Neural cell (in vitro differentiated cells): ENCODE results near the gene COL27A1. TPM values are rescaled to one million over a fixed set of nuclear protein-coding genes. Genes with fewer than 3 reads are reported as not detected.

Source experiments
- H2AFZ ChIP-seq: fragments of 200-600, 300-800 bp; sonication (generic), shearing (Covaris generic); 2 replicates; pipeline ENCODE4 v1.6.0; 2014; ENCODE audit warnings: low read depth, mild to moderate bottlenecking, antibody characterized with exemption, low read length, moderate library complexity
- H3F3A ChIP-seq: fragments of 200-600 bp; shearing (Covaris generic); 2 replicates; pipeline ENCODE4 v1.6.1; 2016; ENCODE audit warnings: mild to moderate bottlenecking, moderate library complexity, mixed read lengths, antibody characterized with exemption, low read length; ENCODE audit not compliant: insufficient read depth, poor library complexity, severe bottlenecking
- H3K27ac ChIP-seq: fragments of 200-600, 300-800 bp; sonication (generic), shearing (Covaris generic); 2 replicates; pipeline ENCODE4 v1.5.1; 2014; ENCODE audit warnings: mild to moderate bottlenecking, low read length, moderate library complexity
- H3K27me3 ChIP-seq: fragments of 300-800, 200-600 bp; sonication (generic), shearing (Covaris generic); 2 replicates; pipeline ENCODE4 v1.6.0; 2014; ENCODE audit warnings: mild to moderate bottlenecking, low read depth, low read length, moderate library complexity; ENCODE audit not compliant: insufficient read depth
- H3K36me3 ChIP-seq: fragments of 300-800, 200-600 bp; sonication (generic), shearing (Covaris generic); 2 replicates; pipeline ENCODE4 v1.5.1; 2014; ENCODE audit warnings: mild to moderate bottlenecking, antibody characterized with exemption, low read length, moderate library complexity; ENCODE audit not compliant: insufficient read depth
- H3K4me2 ChIP-seq: fragments of 300-800, 200-600 bp; sonication (generic), shearing (Covaris generic); 2 replicates; pipeline ENCODE4 v1.6.0; 2014; ENCODE audit warnings: mild to moderate bottlenecking, low read length
- H3K4me3 ChIP-seq: fragments of 300-800, 200-600 bp; sonication (generic), shearing (Covaris generic); 2 replicates; pipeline ENCODE4 v1.5.1; 2014; ENCODE audit warnings: mild to moderate bottlenecking, low read length, moderate library complexity
- H3K79me2 ChIP-seq: fragments of 200-600 bp; shearing (Covaris generic); replicated peaks from 2 replicates; pipeline ENCODE4 v1.6.0; 2014; ENCODE audit warnings: mild to moderate bottlenecking, low read length, moderate library complexity; ENCODE audit not compliant: insufficient read depth
- H3K9ac ChIP-seq: fragments of 300-800, 200-600 bp; sonication (generic), shearing (Covaris generic); 2 replicates; pipeline ENCODE4 v1.6.1; 2016; ENCODE audit warnings: mild to moderate bottlenecking, low read length, mixed read lengths
- H3K9me2 ChIP-seq: fragments of 200-600 bp; shearing (Covaris generic); 2 replicates; pipeline ENCODE4 v1.6.1; 2016; ENCODE audit warnings: mild to moderate bottlenecking, low read length, mixed read lengths; ENCODE audit not compliant: insufficient read depth
- H3K9me3 ChIP-seq: fragments of 200-600, 300-800 bp; sonication (generic), shearing (Covaris generic); 2 replicates; pipeline ENCODE4 v1.6.1; 2016; ENCODE audit warnings: mild to moderate bottlenecking, mixed run types, low read length, moderate library complexity, mixed read lengths
- H4K20me1 ChIP-seq: fragments of 200-600 bp; shearing (Covaris generic); 2 replicates; pipeline ENCODE4 v1.6.1; 2016; ENCODE audit warnings: mild to moderate bottlenecking, mixed run types; ENCODE audit not compliant: insufficient read depth
- EP300 ChIP-seq: fragments of 450-650 bp; conservative IDR thresholded peaks from 2 replicates; pipeline ENCODE4 v1.6.1; 2014; ENCODE audit warnings: antibody characterized with exemption, mild to moderate bottlenecking, moderate library complexity; ENCODE audit not compliant: poor library complexity, severe bottlenecking
- EZH2 ChIP-seq: fragments of 200-600, 300-800 bp; shearing (Covaris generic), sonication (generic); IDR thresholded peaks from 2 replicates; pipeline ENCODE4 v1.6.1; 2014; ENCODE audit warnings: antibody characterized with exemption, low read length, borderline replicate concordance, mild to moderate bottlenecking; ENCODE audit not compliant: insufficient read depth, poor library complexity, severe bottlenecking
- MXI1 ChIP-seq: fragments of 450-650 bp; conservative IDR thresholded peaks from 2 replicates; pipeline ENCODE4 v1.6.1; 2014; ENCODE audit warnings: antibody characterized with exemption, mild to moderate bottlenecking; ENCODE audit not compliant: poor library complexity, severe bottlenecking
- POLR2AphosphoS5 ChIP-seq: IDR thresholded peaks from 2 replicates; pipeline ENCODE4 v1.6.1; 2012
- RAD21 ChIP-seq: fragments of 450-650 bp; conservative IDR thresholded peaks from 2 replicates; pipeline ENCODE4 v1.6.1; 2014; ENCODE audit warnings: antibody characterized with exemption, mild to moderate bottlenecking, moderate library complexity
- SMC3 ChIP-seq: fragments of 450-650 bp; conservative IDR thresholded peaks from 2 replicates; pipeline ENCODE4 v1.6.1; 2014; ENCODE audit warnings: antibody characterized with exemption, mild to moderate bottlenecking, moderate library complexity; ENCODE audit not compliant: poor library complexity
- TAF1 ChIP-seq: IDR thresholded peaks from 2 replicates; pipeline ENCODE4 v1.6.1; 2012; ENCODE audit warnings: low read depth
- polyA plus RNA-seq: library from polyadenylated mRNA; depleted of rRNA; stranded (reverse); fragments of >200 nt; gene quantifications from 2 replicates; pipeline ENCODE4 v1.2.3, GENCODE V29; 2014
- TF ChIP-seq, protein P1 (sequence below): fragments of 450-650 bp; IDR thresholded peaks from 2 replicates; pipeline ENCODE4 v1.5.1; 2014; ENCODE audit warnings: antibody characterized with exemption, mild to moderate bottlenecking, moderate library complexity; ENCODE audit not compliant: poor library complexity, severe bottlenecking
- TF ChIP-seq, protein P2 (sequence below): IDR thresholded peaks from 2 replicates; pipeline ENCODE4 v1.6.1; 2012; ENCODE audit warnings: borderline replicate concordance

Gene COL27A1
- polyA plus RNA-seq, 1 donor from 2014 or later: 0.25 TPM

DNA sequence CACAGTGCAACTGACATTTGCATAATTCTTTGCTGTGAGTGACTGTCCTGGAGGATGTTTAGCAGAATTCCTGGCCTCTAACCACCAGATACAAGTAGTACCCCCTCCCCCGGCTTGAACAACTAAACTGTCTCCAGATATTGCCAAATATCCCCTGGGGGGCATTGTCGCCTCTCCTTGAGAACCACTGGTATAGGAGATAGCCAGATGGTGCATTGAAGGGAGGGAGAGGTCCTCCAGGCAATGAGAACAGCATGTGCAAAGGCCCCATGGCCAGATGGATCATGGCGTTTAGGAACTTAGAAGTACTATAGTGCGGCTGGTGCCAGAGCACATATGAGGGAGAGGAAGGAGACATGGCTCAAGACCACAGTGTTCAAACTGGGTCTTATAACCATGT is 148.6 kb downstream of the COL27A1 start:
- H3K4me2 ChIP-seq: no peak overlapping the region

GRCh38 chr9:114304416-114305188 is 149.3 kb downstream of the COL27A1 start:
- no peaks in the 10 kb centered on the region for H3K79me2 ChIP-seq
- H2AFZ ChIP-seq: no peak overlapping the region
- H3K36me3 ChIP-seq: no peaks in the 10 kb centered on the region
- no peak overlapping the region for H3K4me2 ChIP-seq
- H3K27me3 ChIP-seq: no peaks in the 10 kb centered on the region
- no peak for TF ChIP-seq MXI1
- TF ChIP-seq, protein P1, sequence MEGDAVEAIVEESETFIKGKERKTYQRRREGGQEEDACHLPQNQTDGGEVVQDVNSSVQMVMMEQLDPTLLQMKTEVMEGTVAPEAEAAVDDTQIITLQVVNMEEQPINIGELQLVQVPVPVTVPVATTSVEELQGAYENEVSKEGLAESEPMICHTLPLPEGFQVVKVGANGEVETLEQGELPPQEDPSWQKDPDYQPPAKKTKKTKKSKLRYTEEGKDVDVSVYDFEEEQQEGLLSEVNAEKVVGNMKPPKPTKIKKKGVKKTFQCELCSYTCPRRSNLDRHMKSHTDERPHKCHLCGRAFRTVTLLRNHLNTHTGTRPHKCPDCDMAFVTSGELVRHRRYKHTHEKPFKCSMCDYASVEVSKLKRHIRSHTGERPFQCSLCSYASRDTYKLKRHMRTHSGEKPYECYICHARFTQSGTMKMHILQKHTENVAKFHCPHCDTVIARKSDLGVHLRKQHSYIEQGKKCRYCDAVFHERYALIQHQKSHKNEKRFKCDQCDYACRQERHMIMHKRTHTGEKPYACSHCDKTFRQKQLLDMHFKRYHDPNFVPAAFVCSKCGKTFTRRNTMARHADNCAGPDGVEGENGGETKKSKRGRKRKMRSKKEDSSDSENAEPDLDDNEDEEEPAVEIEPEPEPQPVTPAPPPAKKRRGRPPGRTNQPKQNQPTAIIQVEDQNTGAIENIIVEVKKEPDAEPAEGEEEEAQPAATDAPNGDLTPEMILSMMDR: no peak
- TF ChIP-seq EP300: no peak
- TF ChIP-seq TAF1: no peak
- no peak for TF ChIP-seq SMC3
- TF ChIP-seq, protein P2, sequence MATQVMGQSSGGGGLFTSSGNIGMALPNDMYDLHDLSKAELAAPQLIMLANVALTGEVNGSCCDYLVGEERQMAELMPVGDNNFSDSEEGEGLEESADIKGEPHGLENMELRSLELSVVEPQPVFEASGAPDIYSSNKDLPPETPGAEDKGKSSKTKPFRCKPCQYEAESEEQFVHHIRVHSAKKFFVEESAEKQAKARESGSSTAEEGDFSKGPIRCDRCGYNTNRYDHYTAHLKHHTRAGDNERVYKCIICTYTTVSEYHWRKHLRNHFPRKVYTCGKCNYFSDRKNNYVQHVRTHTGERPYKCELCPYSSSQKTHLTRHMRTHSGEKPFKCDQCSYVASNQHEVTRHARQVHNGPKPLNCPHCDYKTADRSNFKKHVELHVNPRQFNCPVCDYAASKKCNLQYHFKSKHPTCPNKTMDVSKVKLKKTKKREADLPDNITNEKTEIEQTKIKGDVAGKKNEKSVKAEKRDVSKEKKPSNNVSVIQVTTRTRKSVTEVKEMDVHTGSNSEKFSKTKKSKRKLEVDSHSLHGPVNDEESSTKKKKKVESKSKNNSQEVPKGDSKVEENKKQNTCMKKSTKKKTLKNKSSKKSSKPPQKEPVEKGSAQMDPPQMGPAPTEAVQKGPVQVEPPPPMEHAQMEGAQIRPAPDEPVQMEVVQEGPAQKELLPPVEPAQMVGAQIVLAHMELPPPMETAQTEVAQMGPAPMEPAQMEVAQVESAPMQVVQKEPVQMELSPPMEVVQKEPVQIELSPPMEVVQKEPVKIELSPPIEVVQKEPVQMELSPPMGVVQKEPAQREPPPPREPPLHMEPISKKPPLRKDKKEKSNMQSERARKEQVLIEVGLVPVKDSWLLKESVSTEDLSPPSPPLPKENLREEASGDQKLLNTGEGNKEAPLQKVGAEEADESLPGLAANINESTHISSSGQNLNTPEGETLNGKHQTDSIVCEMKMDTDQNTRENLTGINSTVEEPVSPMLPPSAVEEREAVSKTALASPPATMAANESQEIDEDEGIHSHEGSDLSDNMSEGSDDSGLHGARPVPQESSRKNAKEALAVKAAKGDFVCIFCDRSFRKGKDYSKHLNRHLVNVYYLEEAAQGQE: no peak
- no peak for TF ChIP-seq EZH2
- no peak for TF ChIP-seq RAD21
- no peak for TF ChIP-seq POLR2AphosphoS5
- H3K9me3 ChIP-seq: no peaks in the 10 kb centered on the region
- no peaks in the 10 kb centered on the region for H3K9me2 ChIP-seq
- no peak overlapping the region for H3K4me3 ChIP-seq
- no peak overlapping the region for H3K9ac ChIP-seq
- no peaks in the 10 kb centered on the region for H4K20me1 ChIP-seq
- no peaks in the 10 kb centered on the region for H3F3A ChIP-seq
- H3K27ac ChIP-seq: no peak overlapping the region

More for the DNA sequence above, 148.6 kb downstream of the COL27A1 start:
- TF ChIP-seq MXI1 (no peak), SMC3 (no peak), TAF1 (no peak), EP300 (no peak), POLR2AphosphoS5 (no peak), EZH2 (no peak), RAD21 (no peak)
- TF ChIP-seq, protein P1: no peak
- TF ChIP-seq, protein P2: no peak
- Histone ChIP-seq H3K36me3 (no peaks in the 10 kb centered on the region), H3K9me2 (no peaks in the 10 kb centered on the region), H3K4me3 (no peak overlapping the region), H3K9ac (no peak overlapping the region), H3F3A (no peaks in the 10 kb centered on the region), H2AFZ (no peak overlapping the region), H3K9me3 (no peaks in the 10 kb centered on the region), H3K27ac (no peak overlapping the region), H3K79me2 (no peaks in the 10 kb centered on the region), H3K27me3 (no peaks in the 10 kb centered on the region), H4K20me1 (no peaks in the 10 kb centered on the region)
